Dedifferentiated amniotic fluid mesenchymal stem cell (primary cell): ENCODE data around the gene NTHL1.

Experiments used
- DNase-seq: peaks from one replicate; pipeline ENCODE4 v3.0.0-alpha.2; 2016; ENCODE audit errors: extremely low spot score

The NTHL1 gene

DNA sequence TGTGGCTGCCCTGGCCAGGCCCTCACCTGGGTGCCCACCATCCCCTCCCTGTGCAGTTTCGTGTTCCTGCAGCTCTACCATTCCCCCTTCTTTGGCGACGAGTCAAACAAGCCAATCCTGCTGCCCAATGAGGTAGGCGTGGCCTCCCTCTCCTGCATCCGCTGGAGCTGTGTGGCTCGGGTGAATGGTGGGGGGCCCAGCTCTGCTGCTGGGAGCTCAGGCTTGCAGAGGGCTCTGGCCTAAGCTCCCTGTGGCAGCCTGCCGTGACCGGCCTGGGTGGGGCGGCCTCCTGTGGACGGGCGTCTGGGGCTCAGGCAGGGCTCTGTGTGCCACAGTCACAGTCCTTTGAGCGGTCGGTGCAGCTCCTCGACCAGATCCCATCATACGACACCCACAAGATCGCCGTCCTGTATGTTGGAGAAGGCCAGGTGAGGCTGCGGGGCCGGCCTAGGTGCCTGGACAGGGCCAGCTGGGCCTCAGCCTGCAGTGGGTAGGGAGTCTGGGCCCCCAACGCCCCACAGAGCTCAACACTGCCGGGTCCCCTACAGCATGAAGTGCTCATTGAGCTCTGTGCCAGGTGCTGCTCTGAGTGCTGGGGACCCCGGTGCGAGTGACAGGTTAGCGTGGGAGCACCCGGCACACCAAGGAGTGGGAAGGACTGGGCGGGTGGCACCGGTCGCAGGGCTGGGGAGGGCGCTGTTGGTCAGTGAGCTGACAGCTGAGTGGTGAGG, 37.4 kb upstream of the NTHL1 start:
- no peak for DNase-seq

DNA sequence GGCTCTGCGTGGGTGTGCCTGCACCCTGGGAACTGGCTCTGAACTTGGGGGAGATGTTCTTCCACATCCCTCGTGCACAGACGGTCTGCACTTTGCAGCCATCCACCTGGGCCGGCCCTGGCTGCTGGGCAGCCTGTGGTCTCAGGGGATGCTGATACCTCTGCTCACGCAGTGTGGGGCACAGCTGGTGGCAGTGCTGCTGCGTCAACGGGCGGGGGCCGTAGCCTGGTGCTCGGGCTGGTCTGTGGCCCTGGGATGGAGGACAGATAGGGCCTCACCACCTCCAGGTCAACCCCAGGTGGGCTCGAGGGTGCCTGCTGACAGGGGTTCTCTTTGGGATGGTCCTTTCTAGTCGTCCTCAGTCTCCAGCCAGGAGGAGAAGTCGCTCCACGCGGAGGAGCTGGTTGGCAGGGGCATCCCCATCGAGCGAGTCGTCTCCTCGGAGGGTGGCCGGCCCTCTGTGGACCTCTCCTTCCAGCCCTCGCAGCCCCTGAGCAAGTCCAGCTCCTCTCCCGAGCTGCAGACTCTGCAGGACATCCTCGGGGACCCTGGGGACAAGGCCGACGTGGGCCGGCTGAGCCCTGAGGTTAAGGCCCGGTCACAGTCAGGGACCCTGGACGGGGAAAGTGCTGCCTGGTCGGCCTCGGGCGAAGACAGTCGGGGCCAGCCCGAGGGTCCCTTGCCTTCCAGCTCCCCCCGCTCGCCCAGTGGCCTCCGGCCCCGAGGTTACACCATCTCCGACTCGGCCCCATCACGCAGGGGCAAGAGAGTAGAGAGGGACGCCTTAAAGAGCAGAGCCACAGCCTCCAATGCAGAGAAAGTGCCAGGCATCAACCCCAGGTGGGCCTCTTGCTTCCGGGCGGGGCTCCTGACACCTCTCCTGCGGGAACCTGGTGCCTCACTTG, 36.5 kb upstream of the NTHL1 start:
- DNase-seq: no peak

DNA sequence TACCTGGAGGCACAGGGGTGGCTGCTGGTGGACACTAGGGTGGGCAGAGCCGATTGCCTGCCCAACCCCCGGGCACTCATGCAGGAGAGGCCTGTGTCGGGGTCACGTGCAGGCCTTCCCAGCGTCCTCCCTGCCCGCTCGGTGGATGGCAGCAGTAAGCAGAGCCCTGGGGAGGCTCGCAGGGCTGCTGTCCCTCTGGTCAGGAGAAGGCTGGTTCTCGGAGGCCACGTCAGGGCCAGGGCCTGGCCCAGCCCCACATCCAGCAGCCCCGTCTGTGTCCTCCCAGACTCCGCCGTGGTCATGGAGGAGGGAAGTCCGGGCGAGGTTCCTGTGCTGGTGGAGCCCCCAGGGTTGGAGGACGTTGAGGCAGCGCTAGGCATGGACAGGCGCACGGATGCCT, 35.8 kb upstream of the NTHL1 start:
- no peak for DNase-seq

DNA sequence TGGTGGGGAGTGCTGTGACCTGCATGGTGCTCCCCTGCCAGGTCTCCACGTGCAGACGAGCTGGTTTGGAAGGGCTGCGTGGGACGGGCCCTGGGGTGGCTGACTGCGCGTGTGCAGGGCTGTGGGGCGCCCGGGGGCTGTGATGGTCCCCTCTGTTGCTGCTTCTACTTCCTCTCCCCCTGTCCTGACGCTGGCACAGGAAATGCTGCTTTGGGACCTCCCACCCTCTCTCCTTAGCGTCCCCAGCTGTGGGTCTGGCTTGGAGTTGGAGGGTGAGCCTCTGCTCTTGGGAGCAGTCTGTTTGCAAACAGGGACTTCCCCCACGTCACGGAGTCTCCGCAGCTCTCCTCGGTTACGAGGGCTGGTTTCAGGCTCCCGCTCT, 35.3 kb upstream of the NTHL1 start:
- no peak for DNase-seq

DNA sequence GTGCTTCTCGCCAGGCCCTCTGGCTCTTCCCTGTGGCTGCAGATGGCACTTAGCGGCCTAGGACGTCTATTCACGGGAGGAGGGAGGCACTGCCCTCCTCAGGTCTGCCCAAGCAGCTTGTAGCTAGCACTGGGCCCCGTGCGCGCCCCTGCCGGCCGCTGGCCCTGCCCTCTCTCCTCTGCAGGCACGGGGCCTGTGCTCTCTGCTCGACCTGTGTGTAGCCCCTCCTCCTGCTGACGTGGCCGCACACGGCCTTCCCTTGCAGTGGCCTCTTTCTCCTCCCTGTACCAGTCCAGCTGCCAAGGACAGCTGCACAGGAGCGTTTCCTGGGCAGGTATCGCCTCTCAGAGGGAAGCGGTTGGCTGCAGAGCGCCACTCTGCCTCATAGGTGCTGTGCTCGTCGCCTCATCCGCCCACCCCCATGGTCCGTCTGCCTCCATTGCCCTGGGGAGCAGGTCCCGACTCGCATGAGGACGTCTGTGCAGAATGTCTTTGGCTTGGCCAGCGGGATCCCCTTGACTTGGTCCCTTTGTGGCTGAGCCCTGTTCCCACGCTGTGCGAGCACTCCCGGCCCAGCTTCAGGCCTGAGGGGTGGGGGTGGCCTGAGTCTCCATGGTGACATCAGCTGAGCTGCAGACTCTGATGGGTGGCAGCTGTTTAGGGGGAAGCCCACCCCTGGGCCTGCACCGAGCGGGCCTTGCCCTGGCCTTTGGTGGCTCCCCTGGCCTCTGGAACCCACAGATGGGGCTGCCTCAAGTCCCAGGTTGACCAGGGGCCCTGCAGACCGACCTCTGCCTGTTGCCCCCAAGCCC, 34.7 kb upstream of the NTHL1 start:
- DNase-seq: no peak

DNA sequence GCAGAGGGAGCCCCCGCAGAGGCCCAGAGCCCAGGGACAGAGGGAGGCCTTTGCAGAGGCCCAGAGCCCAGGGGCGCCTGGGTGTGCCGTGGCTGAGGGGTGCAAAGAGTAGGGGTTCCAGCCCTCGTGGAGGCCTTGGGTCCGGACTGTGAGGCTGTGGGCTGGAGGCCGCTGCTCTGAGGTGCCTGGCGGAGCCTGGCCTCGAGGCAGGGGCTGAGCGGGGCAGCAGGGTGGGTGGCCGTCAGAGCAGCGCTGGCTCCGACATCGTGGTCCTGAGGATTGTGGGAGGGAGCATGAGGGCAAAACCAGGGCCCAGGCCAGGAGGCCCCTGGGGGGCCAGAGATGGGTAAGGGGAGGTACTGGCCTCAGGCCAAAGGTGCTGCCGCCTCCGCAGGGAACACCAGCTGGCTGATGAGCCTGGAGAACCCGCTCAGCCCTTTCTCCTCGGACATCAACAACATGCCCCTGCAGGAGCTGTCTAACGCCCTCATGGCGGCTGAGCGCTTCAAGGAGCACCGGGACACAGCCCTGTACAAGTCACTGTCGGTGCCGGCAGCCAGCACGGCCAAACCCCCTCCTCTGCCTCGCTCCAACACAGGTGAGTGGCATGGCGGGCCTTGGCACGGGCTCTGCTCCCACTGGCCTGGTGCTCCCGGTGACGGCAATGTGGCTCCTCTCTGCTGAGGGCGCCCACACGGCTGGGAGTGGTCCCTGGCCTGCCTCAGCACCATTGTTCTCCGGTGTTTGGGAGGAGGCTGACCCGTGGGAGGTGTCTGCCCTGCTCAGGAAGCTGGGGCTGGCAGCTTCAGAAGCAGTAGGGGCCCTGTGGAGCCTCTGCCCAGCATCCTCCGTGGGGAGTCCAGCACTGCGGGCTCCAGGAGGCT, 33.8 kb upstream of the NTHL1 start:
- DNase-seq: no peak

DNA sequence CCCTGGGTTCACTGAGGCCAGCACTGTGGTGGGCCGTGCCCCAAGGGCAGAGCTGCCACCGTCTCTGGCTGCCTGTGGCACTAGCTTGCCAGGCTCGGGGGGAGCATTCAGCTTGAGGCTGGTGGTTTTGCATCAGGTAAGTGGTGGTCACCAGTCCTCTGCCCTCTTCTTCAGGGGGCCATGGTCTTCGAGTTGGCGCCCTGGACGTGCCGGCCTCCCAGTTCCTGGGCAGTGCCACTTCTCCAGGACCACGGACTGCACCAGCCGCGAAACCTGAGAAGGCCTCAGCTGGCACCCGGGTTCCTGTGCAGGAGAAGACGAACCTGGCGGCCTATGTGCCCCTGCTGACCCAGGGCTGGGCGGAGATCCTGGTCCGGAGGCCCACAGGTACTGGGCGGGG, 32.4 kb upstream of the NTHL1 start:
- DNase-seq: no peak

DNA sequence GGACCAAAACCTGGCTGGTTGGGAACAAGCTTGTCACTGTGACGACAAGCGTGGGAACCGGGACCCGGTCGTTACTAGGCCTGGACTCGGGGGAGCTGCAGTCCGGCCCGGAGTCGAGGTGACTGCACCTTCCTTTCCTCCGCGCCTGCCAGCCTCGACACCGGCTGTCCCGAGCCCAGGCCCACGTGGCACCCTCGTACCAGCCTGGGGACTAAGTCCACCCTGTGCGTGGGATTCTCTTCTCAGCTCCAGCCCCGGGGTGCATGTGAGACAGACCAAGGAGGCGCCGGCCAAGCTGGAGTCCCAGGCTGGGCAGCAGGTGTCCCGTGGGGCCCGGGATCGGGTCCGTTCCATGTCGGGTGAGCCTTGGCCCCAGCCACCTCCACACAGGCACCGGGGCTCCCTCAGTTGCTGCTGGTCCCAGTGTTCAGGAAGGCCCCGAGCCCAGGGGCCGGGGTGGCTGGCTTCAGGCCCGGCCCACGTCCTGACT, 31.7 kb upstream of the NTHL1 start:
- no peak for DNase-seq

DNA sequence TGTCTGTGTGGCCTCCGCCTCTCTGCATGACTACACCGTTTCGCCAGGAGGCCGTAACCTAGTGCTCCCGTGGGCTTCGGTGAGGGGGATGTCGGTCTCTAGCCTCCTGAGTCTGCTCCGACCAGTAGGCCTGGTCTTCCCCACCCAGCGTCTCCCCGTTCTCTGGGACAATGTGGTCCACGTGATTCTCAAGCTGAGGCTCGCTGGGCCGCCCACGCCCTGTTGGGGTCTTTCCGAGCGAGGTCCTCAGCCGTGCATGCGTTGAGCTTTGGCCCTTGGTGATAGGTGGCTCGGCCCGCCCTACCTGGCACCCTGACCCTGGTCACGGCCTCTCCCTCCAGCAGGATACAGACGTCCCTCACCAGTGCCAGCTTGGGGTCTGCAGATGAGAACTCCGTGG, 31.1 kb upstream of the NTHL1 start:
- DNase-seq: no peak

DNA sequence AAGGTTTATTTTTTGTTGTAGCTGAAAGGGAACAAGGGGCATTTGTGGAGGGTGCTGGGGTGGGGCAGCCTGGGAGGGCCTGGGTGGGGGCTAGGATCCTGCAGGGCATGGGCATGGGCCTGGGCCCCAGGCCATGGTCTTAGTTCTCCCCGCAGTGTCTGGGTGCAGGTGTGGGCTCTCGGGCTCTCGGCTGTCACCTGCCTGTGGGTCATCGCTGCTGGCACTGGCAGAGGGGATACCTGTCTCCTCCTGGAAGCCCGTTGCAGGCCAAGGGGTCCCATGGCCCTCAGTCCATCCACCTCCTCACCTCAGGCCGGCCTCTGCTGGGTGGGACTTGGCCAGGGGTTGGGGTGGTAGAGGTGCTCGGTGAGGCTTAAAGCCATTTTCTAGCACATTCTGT, 30.5 kb upstream of the NTHL1 start:
- no peak for DNase-seq

DNA sequence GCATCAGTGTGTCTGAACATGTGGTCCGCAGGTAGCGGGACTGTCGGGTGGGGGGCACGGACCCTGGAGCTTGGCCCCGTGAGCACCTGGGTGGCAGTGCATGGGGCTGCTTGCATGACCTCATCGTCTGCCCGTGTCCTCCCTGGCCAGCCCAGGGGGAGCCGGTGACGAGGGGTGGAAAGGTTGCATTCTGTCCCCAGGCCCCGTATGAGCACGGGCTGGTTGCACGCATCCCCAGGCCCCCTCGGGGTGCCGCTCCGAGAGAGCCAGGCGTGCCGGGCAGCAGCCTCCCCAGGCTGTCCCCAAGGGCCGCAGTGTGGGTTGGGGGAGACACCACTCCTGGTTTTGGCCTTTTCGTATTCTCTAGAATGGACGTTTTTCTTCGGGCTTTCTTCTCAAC, 30.1 kb upstream of the NTHL1 start:
- DNase-seq: no peak

DNA sequence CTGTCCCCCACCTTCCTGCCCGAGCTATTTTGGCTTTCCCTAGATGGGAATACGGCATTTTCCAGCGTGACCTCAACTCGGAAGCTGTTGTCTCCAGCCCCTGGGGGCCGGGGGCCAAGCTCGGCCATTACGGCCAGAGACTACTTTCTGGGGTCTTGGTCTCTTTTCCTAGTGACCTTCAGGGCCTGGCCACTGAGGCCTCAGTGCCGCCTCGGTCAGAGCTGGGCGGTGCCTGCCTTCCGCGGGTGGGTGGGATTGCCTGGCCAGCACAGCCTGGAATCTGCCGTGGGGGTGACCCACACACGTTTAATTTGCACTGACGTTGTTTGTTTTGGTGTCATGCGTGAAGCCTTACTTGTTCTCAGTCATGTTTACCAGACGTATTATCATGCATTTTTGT, 29.4 kb upstream of the NTHL1 start:
- no peak for DNase-seq

DNA sequence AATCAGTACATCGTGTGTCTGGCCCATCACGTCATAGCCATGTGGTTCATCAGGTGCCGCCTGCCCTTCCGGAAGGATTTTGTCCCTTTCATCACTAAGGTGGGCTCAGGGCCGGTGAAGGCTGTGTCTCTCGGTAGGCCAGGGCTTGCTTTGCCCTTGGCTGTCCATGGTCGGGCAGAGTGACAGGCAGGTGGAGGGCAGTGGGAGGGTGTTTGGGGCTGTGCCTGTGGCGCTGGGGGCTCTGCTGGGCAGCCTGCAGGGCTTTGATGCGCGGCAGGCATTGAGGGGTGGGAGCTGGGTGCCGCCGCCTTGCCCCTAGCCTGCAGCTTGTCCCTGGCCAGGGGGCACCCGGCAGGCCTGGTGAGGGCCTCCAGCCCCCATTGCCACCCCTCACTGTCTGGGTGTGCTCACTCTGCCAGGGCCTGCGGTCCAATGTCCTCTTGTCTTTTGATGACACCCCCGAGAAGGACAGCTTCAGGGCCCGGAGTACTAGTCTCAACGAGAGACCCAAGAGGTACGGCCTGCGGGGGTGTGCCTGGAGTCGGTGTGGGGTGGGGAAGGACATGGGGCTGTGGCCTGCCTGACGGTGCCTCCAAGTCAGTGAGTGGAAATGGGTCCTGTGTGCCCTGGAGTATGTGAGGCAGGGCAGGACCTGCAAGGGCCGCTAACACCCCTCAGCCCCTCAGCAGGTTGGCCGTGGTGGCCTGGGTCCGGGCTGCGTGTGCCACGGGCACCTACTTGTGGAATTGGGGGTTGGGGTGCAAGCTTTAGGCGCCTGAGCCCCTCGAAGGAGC, 28.6 kb upstream of the NTHL1 start:
- DNase-seq: no peak

DNA sequence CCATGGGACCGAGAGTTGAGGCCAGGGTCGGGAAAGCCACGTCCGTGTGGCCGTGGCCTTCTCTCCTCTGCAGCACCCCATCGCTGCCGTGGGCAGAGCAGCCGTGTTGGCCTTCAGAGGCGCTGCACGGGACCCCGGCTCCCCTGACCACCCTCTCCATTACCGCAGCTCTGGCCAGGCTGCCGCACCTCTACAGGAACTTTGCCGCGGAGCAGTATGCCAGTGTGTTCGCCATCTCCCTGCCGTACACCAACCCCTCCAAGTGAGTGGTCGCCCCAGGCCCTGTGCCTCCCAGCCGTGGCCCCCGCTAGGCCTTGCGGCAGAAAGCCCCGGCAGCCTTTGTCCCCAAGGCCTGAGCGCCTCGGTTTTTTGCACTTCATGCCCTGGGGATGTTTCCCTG, 28.0 kb upstream of the NTHL1 start:
- DNase-seq: no peak

DNA sequence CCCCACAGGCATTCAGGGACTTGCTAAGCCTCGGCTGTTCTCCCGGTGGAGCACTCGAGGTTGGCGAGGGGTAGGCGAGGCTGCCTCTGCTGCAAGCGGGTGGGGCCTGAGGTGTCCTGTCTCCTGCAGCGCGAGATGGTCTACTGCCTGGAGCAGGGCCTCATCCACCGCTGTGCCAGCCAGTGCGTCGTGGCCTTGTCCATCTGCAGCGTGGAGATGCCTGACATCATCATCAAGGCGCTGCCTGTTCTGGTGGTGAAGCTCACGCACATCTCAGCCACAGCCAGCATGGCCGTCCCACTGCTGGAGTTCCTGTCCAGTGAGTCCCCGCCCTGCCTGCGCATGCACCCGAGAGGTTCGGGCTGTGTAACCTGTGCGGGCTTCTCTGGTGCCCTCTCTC, 26.4 kb upstream of the NTHL1 start:
- DNase-seq: no peak

DNA sequence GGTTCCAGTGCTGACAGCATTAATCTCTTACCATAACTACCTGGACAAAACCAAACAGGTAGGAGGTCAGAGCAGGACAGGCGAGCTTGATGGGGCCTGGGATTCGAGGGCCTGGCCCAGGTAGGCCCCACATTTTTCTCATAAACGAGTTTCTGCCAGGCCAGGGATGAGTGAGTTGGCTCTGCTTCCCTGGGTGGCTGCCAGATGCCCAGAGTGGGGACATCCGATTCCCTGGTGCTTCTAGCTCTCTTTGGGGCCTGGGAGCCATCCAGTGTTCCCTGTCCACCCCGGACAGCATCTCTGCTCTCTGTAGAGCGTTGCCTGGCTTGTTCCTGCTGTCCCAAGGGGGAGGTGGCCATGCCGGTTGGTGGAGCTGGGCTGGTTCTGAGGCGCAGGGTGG, 25.3 kb upstream of the NTHL1 start:
- DNase-seq: no peak

DNA sequence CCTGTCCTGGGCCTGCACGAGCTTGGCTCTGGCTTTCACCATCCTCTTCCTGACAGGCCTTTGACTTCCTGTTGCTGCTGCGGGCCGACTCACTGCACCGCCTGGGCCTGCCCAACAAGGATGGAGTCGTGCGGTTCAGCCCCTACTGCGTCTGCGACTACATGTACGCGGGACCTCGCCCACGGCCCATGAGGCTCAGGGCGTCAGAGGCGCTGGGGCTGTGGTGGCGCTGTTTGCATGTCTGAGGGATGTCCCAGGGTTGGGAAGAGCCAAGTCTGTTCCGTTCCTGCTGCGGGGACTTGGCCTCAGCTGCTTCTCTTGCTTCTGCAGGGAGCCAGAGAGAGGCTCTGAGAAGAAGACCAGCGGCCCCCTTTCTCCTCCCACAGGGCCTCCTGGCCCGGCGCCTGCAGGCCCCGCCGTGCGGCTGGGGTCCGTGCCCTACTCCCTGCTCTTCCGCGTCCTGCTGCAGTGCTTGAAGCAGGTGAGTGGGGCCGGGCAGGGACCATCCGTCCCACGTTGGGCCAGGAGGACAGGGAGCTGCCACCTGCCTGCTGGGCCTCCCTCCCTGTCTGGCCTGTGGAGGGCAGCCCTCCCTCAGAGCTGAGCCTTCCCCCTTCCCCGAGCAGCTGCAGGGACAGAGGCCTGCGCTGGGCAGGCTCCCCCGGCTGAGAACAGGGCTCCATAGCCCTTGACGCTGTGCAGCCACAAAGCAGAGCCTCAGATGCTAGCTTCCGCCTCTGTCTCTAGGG, 24.0 kb upstream of the NTHL1 start:
- no peak for DNase-seq

DNA sequence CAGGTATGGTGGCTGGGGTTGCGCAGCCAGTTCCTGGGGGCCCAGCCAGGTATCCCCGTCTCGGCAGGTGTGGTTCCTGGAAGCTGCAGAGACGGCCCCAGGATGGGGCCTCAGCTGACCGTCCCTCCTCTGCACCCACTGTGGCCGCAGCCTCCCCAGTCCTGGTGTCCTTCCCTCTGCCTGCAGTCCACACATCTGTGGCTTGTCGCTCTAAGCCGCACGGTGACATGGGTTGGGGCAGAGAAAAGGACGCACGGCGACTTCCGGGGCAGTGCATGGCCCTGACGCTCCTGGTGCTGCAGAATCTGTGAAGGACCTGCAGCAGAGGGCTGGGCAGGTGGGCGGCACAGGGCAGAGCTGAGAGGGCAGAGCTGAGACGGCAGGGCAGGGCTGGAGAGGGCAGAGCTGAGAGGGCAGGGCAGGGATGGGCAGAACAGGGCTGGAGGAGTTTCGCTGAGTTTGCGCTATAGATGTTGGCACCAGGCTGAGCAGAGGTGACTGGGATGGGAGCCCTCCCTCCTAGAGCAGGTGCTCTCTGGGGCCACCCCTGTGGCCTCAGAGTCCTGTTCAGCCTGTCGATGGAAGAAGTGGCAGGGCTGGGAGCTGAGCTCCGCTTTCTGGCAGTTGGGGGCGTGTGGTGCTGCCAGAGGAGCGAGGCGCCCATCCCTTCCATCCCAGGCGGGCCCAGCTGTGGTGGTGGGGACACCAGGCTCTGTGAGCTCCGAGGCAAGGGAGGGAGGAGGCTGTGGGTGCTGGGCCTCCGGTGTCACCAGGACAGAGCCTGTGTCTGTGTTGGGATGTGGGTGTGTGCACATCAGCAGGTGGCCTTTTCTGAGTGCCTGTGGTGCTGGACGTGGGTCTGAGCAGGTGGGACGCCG, 23.2 kb upstream of the NTHL1 start:
- no peak for DNase-seq

DNA sequence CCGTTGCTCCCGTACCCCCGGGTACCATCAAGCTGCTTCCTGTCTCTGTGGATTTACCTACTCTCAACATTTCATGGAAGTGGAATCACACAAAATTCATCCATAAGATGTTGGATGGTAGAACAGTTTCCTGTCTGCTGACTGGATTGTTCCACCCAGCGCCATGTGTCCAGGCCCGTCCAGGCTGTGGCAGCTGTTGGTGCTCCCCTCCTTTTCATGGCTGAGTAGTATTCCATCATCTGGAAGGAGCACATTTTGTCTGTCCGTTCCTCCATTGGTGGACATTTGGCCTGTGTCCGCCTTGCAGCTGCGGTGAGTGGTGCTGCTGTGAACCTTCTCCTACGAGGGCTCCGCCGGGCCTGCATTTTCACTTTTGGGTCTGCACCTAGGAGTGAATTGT, 18.5 kb upstream of the NTHL1 start:
- no peak for DNase-seq
